SK-N-SH treated with all-trans-retinoic acid at 6 μM for 48 hours (cell line): ENCODE measurements around the gene TRABD2B.
A peak's percentile ranks its signal among the peaks of the same experiment; 100 is the strongest.

ENCODE experiments used
- ATAC-seq: fragments of 200-7000 bp; cut with Tn5 transposase; 3 replicates; pipeline ENCODE4 v1.9.1; 2020; ENCODE audit warnings: mild to moderate bottlenecking, moderate library complexity
- ARNTL ChIP-seq: fragments of 450-650 bp; formaldehyde crosslinking; IDR thresholded peaks from 2 replicates; pipeline ENCODE4 v1.5.0; 2020; ENCODE audit warnings: low read depth, mild to moderate bottlenecking, moderate library complexity, borderline replicate concordance
- BACH2 ChIP-seq: fragments of 250-450 bp; sonication (Bioruptor Pico); IDR thresholded peaks from 2 replicates; pipeline ENCODE4 v1.9.0; 2021; ENCODE audit warnings: mild to moderate bottlenecking, borderline replicate concordance
- CREB5 ChIP-seq: fragments of 250-450 bp; sonication (Bioruptor Pico); IDR thresholded peaks from 2 replicates; pipeline ENCODE4 v1.5.1; 2020; ENCODE audit warnings: low read depth, mild to moderate bottlenecking, moderate library complexity
- CSDC2 ChIP-seq: fragments of 250-450 bp; sonication (Bioruptor Pico); IDR thresholded peaks from 2 replicates; pipeline ENCODE4 v1.5.0; 2020; ENCODE audit warnings: mild to moderate bottlenecking, moderate library complexity
- ESRRG ChIP-seq: fragments of 250-450 bp; sonication (Bioruptor Pico); IDR thresholded peaks from 2 replicates; pipeline ENCODE4 v1.6.1; 2021; ENCODE audit warnings: mild to moderate bottlenecking
- GLIS3 ChIP-seq: fragments of 250-450 bp; sonication (Bioruptor Pico); IDR thresholded peaks from 2 replicates; pipeline ENCODE4 v1.5.0; 2020; ENCODE audit warnings: mild to moderate bottlenecking, moderate library complexity
- PATZ1 ChIP-seq: fragments of 250-450 bp; sonication (Bioruptor Pico); IDR thresholded peaks from 2 replicates; pipeline ENCODE4 v1.8.0; 2020; ENCODE audit warnings: mild to moderate bottlenecking, moderate library complexity, borderline replicate concordance
- PPARA ChIP-seq: fragments of 250-450 bp; sonication (Bioruptor Pico); IDR thresholded peaks from 2 replicates; pipeline ENCODE4 v1.5.0; 2020; ENCODE audit warnings: mild to moderate bottlenecking, borderline replicate concordance
- RARB ChIP-seq: fragments of 250-450 bp; sonication (Bioruptor Pico); IDR thresholded peaks from 2 replicates; pipeline ENCODE4 v1.8.0; 2021; ENCODE audit warnings: mild to moderate bottlenecking, moderate library complexity
- SNAI2 ChIP-seq: fragments of 250-450 bp; sonication (Bioruptor Pico); IDR thresholded peaks from 2 replicates; pipeline ENCODE4 v1.5.0; 2020; ENCODE audit warnings: mild to moderate bottlenecking, moderate library complexity
- TCF4 ChIP-seq: fragments of 250-450 bp; sonication (Bioruptor Pico); IDR thresholded peaks from 2 replicates; pipeline ENCODE4 v1.8.0; 2021; ENCODE audit warnings: mild to moderate bottlenecking, moderate library complexity, borderline replicate concordance
- TOX ChIP-seq: fragments of 250-450 bp; sonication (Bioruptor Pico); IDR thresholded peaks from 2 replicates; pipeline ENCODE4 v1.8.0; 2021; ENCODE audit warnings: mild to moderate bottlenecking, moderate library complexity, borderline replicate concordance
- ZC3H10 ChIP-seq: fragments of 250-450 bp; sonication (Bioruptor Pico); IDR thresholded peaks from 2 replicates; pipeline ENCODE4 v1.5.1; 2021; ENCODE audit warnings: mild to moderate bottlenecking, moderate library complexity
- ZFP3 ChIP-seq: fragments of 250-450 bp; sonication (Bioruptor Pico); IDR thresholded peaks from 2 replicates; pipeline ENCODE4 v1.5.0; 2020; ENCODE audit warnings: mild to moderate bottlenecking, moderate library complexity
- ZFP30 ChIP-seq: fragments of 450-650 bp; formaldehyde crosslinking; IDR thresholded peaks from 2 replicates; pipeline ENCODE4 v1.5.0; 2022; ENCODE audit warnings: mild to moderate bottlenecking, moderate library complexity
- ZNF565 ChIP-seq: fragments of 450-650 bp; formaldehyde crosslinking; conservative IDR thresholded peaks from 2 replicates; pipeline ENCODE4 v1.5.0; 2020; ENCODE audit warnings: low read depth, mild to moderate bottlenecking, moderate library complexity
- ZNF70 ChIP-seq: fragments of 450-650 bp; formaldehyde crosslinking; IDR thresholded peaks from 2 replicates; pipeline ENCODE4 v1.5.0; 2020; ENCODE audit warnings: mild to moderate bottlenecking, moderate library complexity
- ZNF8 ChIP-seq: fragments of 450-650 bp; formaldehyde crosslinking; IDR thresholded peaks from 2 replicates; pipeline ENCODE4 v1.5.0; 2020; ENCODE audit warnings: mild to moderate bottlenecking, moderate library complexity
- TF ChIP-seq, protein P1 (sequence below): fragments of 250-450 bp; sonication (Bioruptor Pico); IDR thresholded peaks from 2 replicates; pipeline ENCODE4 v1.8.0; 2021; ENCODE audit warnings: low read depth, mild to moderate bottlenecking, moderate library complexity, borderline replicate concordance
- TF ChIP-seq, protein P2 (sequence below): fragments of 250-450 bp; sonication (Bioruptor Pico); IDR thresholded peaks from 2 replicates; pipeline ENCODE4 v1.5.1; 2021; ENCODE audit warnings: mild to moderate bottlenecking, moderate library complexity

Gene TRABD2B

GRCh38 chr1:47727051-47727696 is 270.0 kb downstream of the TRABD2B start (continued):
- TF ChIP-seq RARB, result no peak

DNA sequence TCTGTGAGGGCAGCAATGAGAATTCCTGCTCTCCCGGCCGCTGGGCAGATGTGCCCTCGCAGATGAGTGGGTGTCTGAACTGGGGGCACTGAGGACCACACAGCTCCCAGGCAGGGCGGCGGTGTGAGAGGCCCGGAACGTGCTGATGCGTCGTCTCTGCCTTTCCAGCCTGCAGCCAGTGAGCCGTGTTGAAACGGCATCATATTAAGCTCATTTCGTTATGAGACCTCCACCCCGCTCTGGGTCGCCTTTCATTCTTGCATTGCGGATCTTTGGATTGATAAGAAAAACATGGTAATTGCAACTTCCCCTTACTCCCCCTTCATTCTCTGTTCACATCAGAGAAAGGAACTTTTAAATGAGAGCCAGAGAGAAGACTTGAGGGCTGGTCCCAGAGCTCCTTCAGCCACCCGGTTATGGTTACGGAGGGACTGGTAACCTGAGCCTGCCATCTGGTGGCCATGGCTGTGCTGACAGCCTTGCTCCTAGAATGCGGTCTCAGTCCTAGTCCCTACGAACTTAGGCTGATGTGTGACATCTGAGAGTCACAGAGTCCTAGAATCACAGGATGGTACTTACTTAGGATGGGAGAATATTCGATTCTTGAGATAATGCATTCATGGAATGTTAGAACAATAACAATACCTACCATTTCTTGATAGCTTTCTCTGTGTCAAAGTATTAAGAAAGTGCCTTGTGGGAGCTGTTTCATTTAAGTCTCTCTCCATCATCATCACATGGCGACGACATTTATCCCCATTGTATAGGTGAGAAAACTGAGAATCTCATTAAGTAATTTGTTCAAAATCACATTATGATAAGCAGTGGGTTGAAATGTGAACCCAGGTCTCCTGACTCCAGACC is 271.0 kb downstream of the TRABD2B start:
- peak; percentile 97 for ATAC-seq
- TF ChIP-seq ZC3H10 (CRISPR knock-in tag), result no peak
- TF ChIP-seq, protein P1, sequence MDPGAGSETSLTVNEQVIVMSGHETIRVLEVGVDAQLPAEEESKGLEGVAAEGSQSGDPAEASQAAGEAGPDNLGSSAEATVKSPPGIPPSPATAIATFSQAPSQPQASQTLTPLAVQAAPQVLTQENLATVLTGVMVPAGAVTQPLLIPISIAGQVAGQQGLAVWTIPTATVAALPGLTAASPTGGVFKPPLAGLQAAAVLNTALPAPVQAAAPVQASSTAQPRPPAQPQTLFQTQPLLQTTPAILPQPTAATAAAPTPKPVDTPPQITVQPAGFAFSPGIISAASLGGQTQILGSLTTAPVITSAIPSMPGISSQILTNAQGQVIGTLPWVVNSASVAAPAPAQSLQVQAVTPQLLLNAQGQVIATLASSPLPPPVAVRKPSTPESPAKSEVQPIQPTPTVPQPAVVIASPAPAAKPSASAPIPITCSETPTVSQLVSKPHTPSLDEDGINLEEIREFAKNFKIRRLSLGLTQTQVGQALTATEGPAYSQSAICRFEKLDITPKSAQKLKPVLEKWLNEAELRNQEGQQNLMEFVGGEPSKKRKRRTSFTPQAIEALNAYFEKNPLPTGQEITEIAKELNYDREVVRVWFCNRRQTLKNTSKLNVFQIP (CRISPR knock-in tag), result no peak
- no peak for TF ChIP-seq ZNF8 (CRISPR knock-in tag)
- no peak for TF ChIP-seq ZFP3
- TF ChIP-seq, protein P2, sequence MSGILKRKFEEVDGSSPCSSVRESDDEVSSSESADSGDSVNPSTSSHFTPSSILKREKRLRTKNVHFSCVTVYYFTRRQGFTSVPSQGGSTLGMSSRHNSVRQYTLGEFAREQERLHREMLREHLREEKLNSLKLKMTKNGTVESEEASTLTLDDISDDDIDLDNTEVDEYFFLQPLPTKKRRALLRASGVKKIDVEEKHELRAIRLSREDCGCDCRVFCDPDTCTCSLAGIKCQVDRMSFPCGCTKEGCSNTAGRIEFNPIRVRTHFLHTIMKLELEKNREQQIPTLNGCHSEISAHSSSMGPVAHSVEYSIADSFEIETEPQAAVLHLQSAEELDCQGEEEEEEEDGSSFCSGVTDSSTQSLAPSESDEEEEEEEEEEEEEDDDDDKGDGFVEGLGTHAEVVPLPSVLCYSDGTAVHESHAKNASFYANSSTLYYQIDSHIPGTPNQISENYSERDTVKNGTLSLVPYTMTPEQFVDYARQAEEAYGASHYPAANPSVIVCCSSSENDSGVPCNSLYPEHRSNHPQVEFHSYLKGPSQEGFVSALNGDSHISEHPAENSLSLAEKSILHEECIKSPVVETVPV (CRISPR knock-in tag), result no peak
- TF ChIP-seq RARB, result no peak
- no peak for TF ChIP-seq ZNF70 (CRISPR knock-in tag)
- no peak for TF ChIP-seq BACH2 (CRISPR knock-in tag)
- TF ChIP-seq CREB5 (CRISPR knock-in tag), result no peak
- TF ChIP-seq CSDC2 (CRISPR knock-in tag), result no peak
- no peak for TF ChIP-seq PATZ1 (CRISPR knock-in tag)

DNA sequence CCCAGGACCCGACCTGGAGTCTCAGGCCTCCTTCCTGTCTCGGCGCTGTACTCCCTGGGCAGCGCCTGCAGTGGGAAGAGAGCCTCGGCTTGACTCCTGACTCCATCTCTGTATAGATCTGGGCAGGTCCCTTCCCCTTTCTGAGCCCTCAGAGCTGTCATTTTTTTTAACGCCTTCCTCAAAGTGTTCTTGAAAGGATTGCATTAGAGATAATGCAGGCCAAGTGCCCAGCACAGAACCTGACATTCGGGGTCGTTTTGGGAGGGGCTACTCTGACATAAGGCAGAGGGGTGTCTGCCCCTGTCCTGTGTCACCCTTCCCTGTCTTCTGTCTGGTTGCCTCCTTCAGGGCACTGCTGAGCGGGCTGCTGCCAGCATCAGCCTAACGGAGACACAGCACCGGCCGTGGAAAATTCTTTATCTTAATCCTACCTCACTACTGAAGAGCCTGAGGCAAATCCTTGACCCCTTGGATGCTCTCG is 271.6 kb downstream of the TRABD2B start:
- peak; percentile 37 for ATAC-seq
- TF ChIP-seq RARB (no peak), GLIS3 (no peak), ZFP3 (no peak), CREB5 (CRISPR knock-in tag) (no peak), TOX (no peak), ARNTL (CRISPR knock-in tag) (no peak), PPARA (no peak), TCF4 (no peak), ESRRG (no peak), SNAI2 (CRISPR knock-in tag) (no peak), CSDC2 (CRISPR knock-in tag) (no peak), ZC3H10 (CRISPR knock-in tag) (no peak), PATZ1 (CRISPR knock-in tag) (no peak), ZNF8 (CRISPR knock-in tag) (no peak), BACH2 (CRISPR knock-in tag) (no peak), ZNF565 (no peak), ZNF70 (CRISPR knock-in tag) (no peak), ZFP30 (CRISPR knock-in tag) (no peak)
- TF ChIP-seq, protein P2 (CRISPR knock-in tag), result no peak
- TF ChIP-seq, protein P1 (CRISPR knock-in tag), result no peak
